GM18517 (cell line): ENCODE data around the gene SLX4IP.

ENCODE experiments used
- ATAC-seq: cut with Tn5 transposase; IDR thresholded peaks from one replicate; pipeline ENCODE4 v1.9.1; 2021; ENCODE audit warnings: mild to moderate bottlenecking, moderate library complexity; ENCODE audit not compliant: unreplicated experiment

SLX4IP gene

DNA sequence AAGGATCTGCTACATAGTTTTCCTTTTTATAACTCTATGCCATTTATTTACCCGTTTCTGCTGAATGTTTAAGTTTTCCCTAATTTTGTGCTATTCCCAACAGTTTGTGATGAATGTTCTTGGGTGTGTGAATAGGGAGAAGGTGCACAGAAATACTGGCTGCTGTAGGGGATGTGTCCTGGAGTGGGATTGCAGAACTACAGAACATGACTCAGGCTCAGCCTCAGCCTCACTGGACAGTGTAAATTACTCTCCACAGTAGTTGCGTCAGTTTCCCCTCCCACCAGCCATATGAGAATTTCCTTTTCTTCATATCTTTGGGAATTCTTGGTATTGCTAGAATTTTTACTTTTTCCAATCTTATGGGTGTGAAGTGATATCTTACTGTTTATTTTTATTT, 57.0 kb downstream of the SLX4IP start:
- ATAC-seq = no peak

DNA sequence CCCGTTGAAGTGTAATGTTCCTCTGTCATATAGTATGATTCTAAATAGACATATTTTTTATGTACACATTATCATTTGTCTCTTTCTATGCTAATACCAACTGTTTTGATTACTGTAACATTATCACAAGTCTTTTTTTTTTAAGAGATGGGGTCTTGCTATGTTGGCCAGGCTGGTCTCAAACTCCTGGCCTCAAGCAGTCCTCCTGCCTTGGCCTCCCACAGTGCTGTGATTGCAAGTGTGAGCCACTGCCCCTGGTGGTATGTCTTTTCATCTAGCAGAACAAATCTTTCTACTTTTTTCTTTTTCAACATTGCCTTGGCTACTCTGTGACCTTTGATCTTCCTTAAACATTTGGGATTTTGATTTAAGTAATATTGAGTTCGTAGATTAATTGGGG, 57.7 kb downstream of the SLX4IP start:
- ATAC-seq = no peak

DNA sequence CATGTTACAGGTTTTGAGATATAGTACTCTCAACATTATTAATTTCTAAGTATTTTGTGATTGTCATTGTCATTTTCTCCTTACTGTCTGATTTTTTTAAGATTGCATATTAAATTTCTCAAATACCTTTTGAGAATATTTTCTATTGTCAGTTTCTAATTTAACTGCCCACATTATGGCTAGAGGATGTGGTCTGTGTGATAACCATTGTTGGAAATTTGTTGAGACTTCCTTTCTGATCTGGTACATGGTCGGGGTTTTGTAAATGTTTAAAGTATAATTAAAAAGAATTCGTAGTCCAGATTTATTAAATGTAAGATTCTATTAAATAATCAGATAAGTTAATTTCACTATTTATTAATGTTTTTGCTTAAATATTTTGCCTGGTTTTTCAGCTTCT, 60.1 kb downstream of the SLX4IP start:
- no peak for ATAC-seq

DNA sequence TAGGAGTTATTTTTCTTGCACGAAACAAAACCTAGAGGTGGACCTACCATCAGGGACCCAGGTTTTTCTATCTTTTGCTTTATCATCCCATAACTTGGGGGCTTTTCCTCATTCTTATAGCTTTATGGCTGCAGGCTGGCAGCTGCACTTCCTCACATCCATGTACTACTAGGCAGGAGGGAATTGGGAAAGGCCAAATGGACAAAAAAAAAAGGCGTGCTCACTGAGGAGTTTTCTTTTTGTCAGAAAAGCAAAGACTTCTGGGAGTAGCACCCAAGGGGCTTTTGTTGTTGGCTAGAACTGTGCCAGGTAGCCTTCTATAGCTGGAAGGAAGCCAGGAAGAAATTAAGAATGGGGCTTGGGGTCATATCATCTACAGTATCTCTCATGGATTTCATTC, 61.4 kb downstream of the SLX4IP start:
- no peak for ATAC-seq

DNA sequence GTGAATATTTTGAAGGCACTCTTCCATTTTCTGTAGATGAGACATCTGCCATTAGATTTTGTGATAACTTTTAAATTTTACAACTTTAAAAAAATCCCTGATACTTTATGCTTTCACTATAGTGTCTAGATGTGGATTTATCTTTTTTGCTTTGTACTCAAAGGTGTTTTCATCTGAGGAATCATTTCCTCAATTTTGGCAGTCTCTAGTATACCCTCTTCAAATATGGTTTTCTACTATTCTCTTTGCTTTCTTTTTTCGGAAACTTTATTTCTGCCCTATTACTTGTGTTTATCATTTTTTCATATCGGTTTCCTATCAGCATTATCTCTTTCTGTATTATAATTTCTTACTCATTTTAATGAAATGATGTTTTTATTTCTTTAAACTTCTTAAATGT, 62.2 kb downstream of the SLX4IP start:
- no peak for ATAC-seq

DNA sequence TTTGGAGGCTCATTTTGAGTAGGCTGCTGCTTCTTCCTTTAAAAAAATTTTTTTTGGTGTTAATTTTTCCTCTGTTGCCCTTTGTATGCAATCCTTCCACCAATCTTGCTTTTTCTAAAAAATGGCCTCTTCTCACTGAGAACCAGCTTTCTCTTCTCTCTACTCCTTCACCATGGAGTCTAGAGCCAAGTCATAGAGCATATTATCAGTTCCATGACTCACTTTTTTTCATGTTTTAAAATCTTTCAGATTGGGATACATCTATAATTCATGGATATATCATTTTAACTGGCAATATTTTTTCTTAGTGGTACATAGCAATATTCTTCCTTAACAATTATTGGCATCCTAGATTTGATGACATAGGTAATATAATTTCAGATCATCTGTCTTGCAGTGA, 62.7 kb downstream of the SLX4IP start:
- no peak for ATAC-seq

DNA sequence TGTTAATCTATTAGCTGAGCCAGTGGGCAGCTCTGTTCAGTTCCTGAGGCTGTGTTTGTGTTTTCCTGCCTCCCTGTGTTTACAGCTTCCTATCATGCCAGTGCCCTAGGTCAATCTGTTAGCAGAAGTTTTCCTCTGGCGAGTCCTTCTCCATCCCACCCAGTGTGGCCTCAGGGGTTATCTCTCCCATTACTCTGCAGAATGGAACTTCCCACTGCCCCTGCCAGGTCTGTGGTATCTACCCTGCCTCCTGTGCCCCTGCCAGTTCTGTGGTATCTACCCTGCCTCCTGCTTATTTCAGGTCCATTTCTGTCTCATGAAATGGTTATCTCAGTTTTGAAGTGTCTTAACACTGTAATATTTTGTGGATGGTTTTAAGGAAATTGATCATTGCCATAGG, 63.1 kb downstream of the SLX4IP start:
- no peak for ATAC-seq

DNA sequence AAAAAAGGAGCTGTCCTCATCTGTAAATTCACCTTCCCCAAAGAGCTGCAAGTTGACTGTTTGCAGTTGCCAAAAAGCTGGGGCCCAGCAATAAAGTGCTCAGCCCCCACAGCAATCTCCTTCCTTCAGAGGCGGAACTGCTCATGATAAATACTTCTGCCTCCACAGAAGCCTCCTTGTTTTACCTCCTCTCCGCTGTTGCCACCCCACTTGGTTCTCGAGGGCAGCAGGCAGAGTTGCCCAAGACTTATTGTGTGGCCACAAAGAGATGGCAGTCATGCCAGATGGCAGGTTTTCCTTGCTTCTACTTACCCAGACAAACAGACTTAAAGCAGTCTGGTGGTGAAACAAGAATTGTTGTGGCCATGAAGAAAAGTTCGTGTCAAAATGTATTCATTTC, 66.3 kb downstream of the SLX4IP start:
- no peak for ATAC-seq

DNA sequence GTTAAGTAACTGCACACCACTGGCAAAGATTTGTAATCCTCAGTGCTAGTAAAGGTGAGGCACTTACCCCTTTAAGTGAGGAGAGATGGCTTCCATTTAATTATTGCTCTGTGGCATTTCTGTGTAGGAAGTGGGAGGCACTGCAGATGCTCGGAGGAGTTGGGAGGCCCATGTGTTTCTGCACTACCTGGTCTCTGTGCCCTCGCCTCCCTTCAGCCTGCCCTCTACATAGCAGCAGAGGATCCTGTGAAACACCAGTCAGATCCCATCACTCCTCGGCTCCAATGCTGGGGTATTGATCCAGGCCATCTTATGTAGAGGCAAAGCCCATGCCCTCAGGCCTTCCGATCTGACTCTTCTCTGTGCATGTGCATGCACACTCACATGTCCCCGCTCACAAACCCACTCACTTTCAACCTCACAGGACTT, 67.0 kb downstream of the SLX4IP start:
- no peak for ATAC-seq

DNA sequence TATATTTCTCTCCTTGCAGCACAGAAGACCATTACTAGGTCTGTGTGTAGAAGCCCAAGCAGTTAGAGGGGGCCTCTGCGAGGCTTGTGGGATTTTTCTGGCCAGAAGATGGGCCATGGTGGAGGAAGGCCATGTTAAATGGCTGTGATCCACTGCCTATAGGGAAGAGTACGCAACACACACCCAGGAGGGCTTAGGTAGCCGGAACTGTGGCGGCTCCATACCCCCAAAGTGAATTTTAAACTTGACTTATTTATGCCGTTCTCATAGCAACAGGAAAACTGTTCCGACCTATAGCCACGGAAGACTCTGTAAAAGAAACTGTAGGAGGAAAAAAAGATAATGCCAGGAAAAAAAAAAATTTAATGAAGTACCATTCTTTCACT, 69.5 kb downstream of the SLX4IP start:
- no peak for ATAC-seq

DNA sequence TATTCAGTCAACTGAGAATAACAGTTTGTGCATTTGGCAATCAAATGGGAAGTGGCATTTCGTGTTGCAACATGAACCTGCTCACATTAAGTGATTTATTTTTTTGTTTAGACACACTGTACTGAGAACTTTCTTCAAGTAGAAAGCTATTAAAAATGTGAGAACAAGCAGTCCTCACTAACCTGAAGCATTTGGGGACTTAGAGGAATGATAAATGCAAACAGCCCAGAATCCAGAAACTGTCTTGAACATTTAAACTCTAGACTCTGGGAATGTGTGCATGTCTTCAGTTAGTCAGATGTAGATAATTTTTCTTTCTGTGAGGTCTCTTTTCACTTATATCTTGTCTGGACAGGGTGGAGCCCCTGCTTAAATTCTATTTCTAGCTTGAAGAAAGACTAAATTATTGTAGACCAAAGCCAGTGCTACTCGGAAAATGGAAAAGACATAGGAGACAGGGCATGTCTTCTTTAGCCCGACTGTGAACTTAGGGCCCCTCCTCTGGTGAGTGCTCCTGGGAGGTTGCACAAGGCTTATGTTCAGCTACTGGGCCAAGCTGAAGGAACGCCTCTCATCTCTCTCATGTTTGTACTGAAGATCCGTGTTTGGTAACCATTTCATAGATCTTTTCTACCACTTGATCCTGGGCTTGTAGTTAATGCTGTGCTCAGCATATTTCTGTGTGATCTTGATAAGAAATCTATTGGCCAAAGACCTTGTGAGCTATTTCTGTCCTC, 70.1 kb downstream of the SLX4IP start:
- no peak for ATAC-seq

DNA sequence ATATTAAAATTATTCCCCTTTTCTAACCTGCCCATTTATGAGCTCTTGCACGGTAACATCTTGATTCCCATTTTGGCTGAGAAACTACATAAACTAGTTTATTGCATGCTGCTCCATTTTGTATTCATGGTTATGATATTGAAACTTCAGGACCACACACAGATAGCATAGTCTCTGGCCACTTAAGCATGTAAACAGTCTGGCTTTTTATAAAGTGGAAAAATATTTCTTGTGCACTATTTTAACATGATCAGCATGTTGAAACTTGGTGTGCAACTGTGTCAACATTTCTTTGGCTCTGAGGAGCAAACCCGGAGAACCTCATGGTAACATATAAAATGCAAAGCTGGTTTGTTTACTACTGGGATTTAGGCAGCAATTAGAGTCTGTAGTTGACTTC, 70.7 kb downstream of the SLX4IP start:
- ATAC-seq = no peak

DNA sequence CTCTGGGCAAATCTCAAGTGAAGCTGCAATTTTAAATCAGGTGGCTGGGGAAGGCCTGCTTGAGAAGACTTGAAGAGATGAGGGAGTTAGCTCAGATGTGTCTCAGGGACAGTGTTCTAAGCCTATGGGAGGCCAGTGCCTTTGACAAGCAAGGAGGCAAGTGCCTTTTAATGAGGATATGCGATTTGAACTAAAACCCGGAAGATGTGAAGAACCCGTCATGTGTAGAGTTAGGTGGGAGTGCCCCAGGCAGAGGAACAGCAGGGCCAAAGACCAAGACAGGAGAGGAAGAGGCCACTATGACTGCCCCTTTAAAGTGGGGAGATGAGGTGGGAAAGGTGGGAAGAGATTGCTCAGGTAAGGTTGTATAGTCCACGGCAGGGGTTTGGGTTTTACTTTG, 71.9 kb downstream of the SLX4IP start:
- ATAC-seq = no peak

DNA sequence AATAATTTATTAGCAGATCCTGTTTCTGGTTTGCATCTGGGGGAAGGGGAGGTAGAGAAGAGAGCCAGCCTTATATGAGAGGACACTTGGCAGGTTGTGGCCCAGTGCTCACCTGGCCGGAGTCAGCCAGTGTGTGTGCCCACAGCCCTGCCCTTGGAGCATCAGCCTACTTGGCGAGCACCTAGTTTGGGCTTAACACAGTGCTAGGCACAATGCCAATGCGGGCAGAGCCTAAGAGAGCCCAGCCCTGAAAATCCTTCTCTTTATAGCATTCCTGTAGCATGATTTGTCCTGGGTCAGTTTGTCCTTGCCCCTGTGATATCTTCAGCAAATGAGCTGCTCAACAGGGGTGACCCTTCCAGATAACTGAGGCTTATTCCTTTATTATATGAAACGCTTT, 73.0 kb downstream of the SLX4IP start:
- no peak for ATAC-seq

DNA sequence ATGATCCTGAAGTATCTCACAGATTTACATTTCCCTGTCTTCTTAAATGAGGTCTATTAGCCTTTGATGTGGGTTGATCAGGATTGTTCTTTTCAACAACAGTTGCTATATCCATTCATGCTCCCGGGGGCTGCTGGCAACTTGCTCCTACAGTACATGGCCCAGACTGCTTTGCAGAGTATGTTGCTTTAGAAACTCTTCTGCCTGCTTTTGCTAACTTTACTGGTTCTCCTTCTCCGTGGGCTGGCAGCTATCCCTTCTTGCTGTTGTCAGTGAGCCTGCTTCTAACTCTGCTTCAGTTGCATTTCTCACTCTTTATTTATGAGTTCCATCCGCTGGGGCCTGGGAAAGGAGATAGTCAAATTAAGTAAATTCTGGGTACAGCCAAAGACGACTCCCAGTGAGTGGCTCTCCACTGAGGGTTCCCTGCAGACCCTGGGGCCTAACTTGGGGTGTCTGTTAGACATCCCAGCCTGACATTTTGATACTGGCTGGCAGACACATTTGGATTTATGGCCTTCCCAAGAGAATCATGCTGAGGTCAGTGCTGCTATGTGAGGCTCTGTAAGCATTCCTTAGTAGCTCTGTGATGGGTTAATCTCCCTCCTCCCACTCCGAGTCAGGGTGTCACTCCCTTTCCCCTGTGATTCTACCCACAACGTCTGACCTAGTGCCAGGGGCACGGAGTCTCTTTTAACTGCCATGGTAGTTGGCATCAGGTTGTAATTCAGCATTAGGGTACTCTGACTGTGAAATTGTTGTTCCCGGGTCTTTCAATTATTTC, 73.6 kb downstream of the SLX4IP start:
- ATAC-seq = no peak

DNA sequence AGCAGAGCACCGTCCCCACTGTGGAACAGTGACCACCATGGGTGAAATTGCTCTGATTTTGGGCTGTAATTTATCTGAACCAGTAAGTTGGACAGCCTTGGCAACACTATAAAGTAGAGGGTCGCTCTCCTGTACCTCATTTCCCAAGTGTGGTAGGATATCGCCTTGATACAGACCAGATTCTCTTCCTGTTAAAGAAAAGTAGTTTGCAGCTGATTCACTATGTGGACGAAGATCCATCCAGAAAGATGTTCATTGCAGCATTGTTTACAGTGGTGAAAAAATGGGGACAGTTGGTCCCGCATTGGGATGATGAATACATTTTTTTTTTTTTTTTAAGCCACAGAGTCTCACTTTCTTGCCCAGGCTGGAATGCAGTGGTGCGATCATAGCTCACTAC, 74.3 kb downstream of the SLX4IP start:
- no peak for ATAC-seq

DNA sequence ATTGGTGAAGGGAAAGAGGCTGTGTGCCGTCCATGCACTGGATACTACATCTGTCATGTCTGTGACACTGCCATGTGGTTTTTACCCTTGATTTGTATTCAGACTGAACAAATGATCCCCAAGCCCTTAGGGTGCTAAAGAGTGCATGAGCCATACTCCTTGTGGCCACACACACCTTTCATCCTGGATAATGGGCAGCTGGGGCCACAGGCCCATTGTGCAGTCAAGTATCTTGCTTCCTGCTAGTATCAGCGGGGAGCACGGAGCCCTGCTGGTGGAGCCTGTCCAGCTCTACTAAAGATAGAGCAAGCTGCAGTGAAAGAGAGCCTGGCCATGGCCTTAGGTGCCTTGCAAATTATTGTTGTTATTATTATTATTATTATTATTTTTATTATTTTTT, 75.1 kb downstream of the SLX4IP start:
- ATAC-seq = no peak

DNA sequence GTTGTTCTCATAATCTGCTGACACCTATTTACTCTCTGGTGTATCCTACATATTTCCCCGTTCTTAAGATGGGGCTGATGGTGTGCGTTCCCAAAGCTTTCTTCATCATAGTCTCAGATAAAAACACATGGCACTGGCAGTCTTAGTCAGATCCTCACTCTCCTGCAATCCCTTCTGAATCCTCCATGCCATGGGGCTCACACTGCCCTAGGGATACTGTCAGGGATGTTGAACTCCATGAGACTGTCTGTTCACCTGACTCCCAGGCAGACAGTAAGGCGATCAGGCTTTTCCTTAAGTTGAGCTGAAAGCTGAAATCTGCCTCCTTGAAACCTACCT, 76.0 kb downstream of the SLX4IP start:
- no peak for ATAC-seq

DNA sequence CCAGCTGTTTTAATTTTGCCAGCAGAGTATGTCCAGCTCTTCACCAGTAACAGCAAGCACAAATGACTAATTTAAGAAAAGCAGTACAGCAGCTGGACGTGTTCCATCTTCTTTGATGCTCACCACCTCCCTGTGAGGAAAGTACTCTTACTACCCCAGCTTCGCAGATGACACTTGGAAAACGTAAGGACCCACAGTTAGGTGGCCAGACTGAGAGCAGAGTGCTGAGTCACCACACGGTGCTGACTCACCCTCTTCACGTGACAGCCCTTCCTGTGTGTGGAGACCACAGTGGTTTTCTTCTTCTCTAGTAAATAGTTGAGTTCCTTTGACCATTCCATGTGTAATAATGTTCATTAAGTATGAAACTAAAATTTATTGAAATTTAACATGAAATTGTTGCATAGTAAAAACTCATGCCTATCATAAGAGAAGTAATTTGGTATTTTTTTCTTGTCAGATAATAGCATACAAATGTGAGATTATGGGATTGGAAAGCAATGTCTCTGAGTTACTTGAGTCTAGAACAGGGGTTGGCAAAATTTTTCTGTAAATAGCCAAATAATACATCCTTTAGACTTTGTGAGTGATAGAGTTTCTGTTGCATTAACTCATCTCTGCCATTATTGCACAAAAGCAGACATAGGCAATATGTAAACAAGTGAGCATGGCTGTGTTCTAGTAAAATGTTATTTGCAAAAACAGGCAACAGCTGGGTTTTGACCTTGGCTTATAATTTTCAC, 76.6 kb downstream of the SLX4IP start:
- peak; percentile 97 for ATAC-seq

DNA sequence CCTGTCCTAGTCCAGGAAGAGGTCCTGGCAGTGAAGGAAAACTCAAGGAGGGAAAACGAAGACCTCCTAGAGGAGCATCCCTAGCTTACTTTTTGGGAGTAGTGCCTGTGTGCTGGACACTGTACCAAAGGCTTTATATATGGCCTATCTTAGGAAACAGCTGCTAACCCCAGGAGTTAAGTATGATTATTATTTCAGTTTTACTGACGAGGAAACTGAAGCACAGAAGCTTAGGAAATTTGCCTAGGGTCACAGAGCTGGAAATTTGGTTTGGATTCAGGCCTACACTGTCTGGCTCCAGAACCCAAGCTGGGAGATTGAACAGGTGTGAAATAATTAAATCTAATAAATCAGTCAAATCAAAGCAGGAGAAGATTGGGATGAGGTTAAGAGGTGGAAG, 78.0 kb downstream of the SLX4IP start:
- no peak for ATAC-seq

DNA sequence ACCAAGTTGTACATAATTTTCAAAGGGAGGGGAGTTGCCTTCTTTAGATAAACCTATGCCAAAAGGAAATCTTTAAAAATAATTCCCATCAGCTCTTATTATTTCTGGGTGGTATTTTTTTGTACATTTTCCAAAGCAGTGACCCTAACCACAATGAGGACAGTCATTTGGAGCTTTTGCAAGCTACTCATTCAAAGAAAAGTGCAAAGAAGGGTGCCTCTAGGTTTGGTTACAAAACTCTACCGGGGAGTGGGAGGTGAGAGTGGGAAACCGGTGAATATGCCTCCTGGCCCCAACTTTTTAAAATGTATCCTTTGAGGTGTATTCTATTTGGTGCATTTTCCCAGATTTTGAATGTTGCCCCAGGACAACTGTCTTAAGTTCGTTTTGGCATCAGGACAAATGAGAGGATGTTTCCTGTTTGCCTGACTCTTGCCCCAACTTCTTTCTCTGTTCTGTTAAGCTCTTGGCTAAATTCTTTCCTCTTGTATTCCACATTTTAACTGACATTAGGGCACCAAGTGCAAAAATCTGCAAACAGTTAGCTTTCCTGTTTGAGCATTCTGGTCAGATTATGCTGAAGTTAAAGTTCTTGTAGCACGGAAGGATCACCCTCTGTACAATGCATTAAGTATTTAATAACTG, 78.9 kb downstream of the SLX4IP start:
- ATAC-seq = no peak

DNA sequence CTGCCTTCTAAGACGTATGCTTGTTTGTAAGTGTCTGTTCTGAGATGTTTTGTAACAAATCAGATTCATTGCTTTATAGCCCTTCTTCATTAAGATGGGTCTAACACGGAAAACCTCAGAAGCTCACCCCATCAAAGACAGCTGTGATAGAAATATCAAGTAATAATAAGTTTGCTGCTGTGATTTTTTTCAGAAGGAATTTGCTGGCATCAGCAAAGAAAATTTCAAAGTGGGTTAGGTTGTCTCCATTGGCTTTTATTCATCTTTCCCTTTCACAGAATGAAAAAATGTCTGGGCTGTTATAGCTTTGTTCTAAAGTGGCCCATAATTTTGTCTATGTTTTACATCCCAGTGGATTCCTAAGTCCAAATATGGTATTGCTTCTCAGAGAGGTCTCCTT, 81.4 kb downstream of the SLX4IP start:
- ATAC-seq = no peak
